Measurements from ENCODE around the gene OCA2.

Gene OCA2

DNA sequence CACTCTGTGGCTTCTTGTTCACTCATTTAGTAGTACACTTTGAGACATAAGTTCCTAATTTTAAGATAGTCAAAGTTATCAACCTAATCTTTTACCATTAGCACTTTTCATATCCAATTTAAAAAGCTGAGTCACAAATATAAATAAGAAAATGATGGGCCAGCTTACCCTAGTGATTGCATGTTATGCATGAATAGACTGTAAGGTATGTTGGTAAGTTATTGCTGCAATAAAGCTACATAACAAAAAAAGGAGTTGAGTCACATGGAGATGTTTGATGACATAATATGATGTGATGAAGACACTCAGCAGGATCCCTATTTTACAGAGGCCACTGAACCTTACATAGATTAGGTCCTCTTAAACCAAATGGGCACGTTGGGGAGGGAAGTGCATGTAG lies 161.3 kb downstream of the OCA2 start:
- Histone ChIP-seq H3K9me3 (ENCODE audit: control insufficient read depth, low read length) (peaks cover 27% of the 10 kb centered on the region), H3K23ac (ENCODE audit: low read length in 2 of 2) (no peak overlapping the region), H2BK5ac (ENCODE audit: low read depth, low read length, poor library complexity, severe bottlenecking) (no peak overlapping the region), H2AFZ (ENCODE audit: low read depth, low read length) (no peak overlapping the region), H3K27me3 (ENCODE audit: control insufficient read depth in 1 of 2, insufficient read depth in 1 of 2, low read length in 2 of 2) (no peaks in the 10 kb centered on the region), H2AK5ac (ENCODE audit: low read length, severe bottlenecking) (no peak overlapping the region), H3K79me1 (replicated peaks; ENCODE audit: low read length, poor library complexity, severe bottlenecking) (no peaks in the 10 kb centered on the region), H3K4me2 (ENCODE audit: low read length, poor library complexity, severe bottlenecking) (no peak overlapping the region), H4K91ac (ENCODE audit: low read length) (peak overlapping the region; percentile 14), H2BK12ac (ENCODE audit: low read length in 2 of 2) (no peak overlapping the region), H3K4ac (ENCODE audit: low read depth in 1 of 2, low read length in 2 of 2) (no peak overlapping the region), H3K4me3 (ENCODE audit: insufficient read depth in 1 of 2, low read depth in 1 of 2, low read length in 2 of 2) (no peak overlapping the region), H3K27ac (ENCODE audit: low read length, poor library complexity, severe bottlenecking) (no peak overlapping the region), H3K18ac (ENCODE audit: low read depth in 1 of 2, low read length in 2 of 2) (no peak overlapping the region), H3K4me1 (ENCODE audit: control insufficient read depth, insufficient read depth, low read depth, low read length) (no peaks in the 10 kb centered on the region), H4K8ac (ENCODE audit: low read length) (no peak overlapping the region), H2BK120ac (ENCODE audit: low read depth, low read length) (no peak overlapping the region), H3K36me3 (ENCODE audit: control insufficient read depth in 1 of 2, insufficient read depth in 2 of 2, low read depth in 1 of 2, low read length in 2 of 2) (no peaks in the 10 kb centered on the region), H2BK15ac (ENCODE audit: low read depth, poor library complexity, severe bottlenecking) (no peak overlapping the region), H3K9ac (ENCODE audit: low read length) (no peak overlapping the region), H3K14ac (ENCODE audit: low read length in 2 of 2) (no peak overlapping the region)
- 22% methylated on average over 1 of the region's 1 CpG for WGBS
- DNase-seq = no peak

DNA sequence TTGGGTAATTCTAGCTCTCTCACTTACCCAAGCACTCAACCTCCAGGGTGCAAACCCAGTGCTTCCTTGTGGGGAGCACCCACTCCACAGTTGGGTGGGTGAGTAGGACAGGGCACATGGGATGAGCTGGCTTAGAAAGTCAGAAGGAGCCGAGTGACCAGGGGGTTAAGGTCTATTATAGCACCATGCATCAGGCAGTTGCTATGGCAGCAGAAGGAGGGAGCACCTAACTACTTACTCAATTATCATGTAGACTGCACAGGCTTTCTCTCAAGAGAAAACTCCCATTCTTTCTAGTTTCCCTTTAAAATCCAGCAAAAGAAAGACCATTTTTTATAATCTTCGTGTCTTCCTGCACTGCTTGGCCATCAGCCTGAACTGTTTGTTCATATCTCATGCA lies 163.0 kb downstream of the OCA2 start:
- H3K79me1 ChIP-seq (replicated peaks; ENCODE audit: low read length, poor library complexity, severe bottlenecking) = no peaks in the 10 kb centered on the region
- H3K23ac ChIP-seq (ENCODE audit: low read length in 2 of 2) = no peak overlapping the region
- H3K36me3 ChIP-seq (ENCODE audit: control insufficient read depth in 1 of 2, insufficient read depth in 2 of 2, low read depth in 1 of 2, low read length in 2 of 2) = no peaks in the 10 kb centered on the region
- no peak overlapping the region for H2AK5ac ChIP-seq (ENCODE audit: low read length, severe bottlenecking)
- H3K27me3 ChIP-seq (ENCODE audit: control insufficient read depth in 1 of 2, insufficient read depth in 1 of 2, low read length in 2 of 2) = no peaks in the 10 kb centered on the region
- no peak overlapping the region for H4K8ac ChIP-seq (ENCODE audit: low read length)
- no peak overlapping the region for H2AFZ ChIP-seq (ENCODE audit: low read depth, low read length)
- no peak overlapping the region for H3K14ac ChIP-seq (ENCODE audit: low read length in 2 of 2)
- WGBS = 58% methylated on average over 1 of the region's 2 CpGs
- no peak overlapping the region for H4K91ac ChIP-seq (ENCODE audit: low read length)
- H3K4me3 ChIP-seq (ENCODE audit: insufficient read depth in 1 of 2, low read depth in 1 of 2, low read length in 2 of 2) = no peak overlapping the region
- H2BK5ac ChIP-seq (ENCODE audit: low read depth, low read length, poor library complexity, severe bottlenecking) = no peak overlapping the region
- H3K27ac ChIP-seq (ENCODE audit: low read length, poor library complexity, severe bottlenecking) = no peak overlapping the region
- no peak overlapping the region for H3K4ac ChIP-seq (ENCODE audit: low read depth in 1 of 2, low read length in 2 of 2)
- H3K4me2 ChIP-seq (ENCODE audit: low read length, poor library complexity, severe bottlenecking) = no peak overlapping the region
- no peak overlapping the region for H3K18ac ChIP-seq (ENCODE audit: low read depth in 1 of 2, low read length in 2 of 2)
- DNase-seq = no peak
- no peak overlapping the region for H3K9ac ChIP-seq (ENCODE audit: low read length)
- H2BK15ac ChIP-seq (ENCODE audit: low read depth, poor library complexity, severe bottlenecking) = no peak overlapping the region
- H3K9me3 ChIP-seq (ENCODE audit: control insufficient read depth, low read length) = peaks cover 39% of the 10 kb centered on the region
- H2BK120ac ChIP-seq (ENCODE audit: low read depth, low read length) = no peak overlapping the region
- H3K4me1 ChIP-seq (ENCODE audit: control insufficient read depth, insufficient read depth, low read depth, low read length) = no peaks in the 10 kb centered on the region
- H2BK12ac ChIP-seq (ENCODE audit: low read length in 2 of 2) = no peak overlapping the region

DNA sequence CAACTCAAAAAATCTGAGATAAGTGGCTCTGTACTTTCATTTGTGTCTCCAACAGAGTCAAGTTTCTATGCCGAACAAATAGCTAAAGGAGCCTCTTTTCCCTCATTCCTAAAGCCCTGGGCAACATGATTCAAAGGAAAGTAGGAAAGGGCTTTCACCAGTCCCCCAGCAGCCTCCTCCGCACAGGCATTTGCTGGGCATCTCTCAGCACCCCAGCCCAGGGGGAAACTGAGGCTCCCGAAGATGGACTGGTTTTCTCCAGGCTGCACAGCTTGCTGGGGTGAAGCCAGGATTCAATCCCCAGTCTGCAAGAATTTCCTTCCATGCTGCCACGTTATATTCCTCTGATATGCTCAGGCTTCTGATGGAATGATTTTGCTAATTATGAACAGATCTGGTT lies 163.8 kb downstream of the OCA2 start:
- Histone ChIP-seq H3K79me1 (replicated peaks; ENCODE audit: low read length, poor library complexity, severe bottlenecking) (no peaks in the 10 kb centered on the region), H2BK12ac (ENCODE audit: low read length in 2 of 2) (no peak overlapping the region), H2AFZ (ENCODE audit: low read depth, low read length) (no peak overlapping the region), H3K18ac (ENCODE audit: low read depth in 1 of 2, low read length in 2 of 2) (no peak overlapping the region), H4K8ac (ENCODE audit: low read length) (no peak overlapping the region), H3K4me1 (ENCODE audit: control insufficient read depth, insufficient read depth, low read depth, low read length) (no peaks in the 10 kb centered on the region), H3K4me3 (ENCODE audit: insufficient read depth in 1 of 2, low read depth in 1 of 2, low read length in 2 of 2) (no peak overlapping the region), H3K9ac (ENCODE audit: low read length) (no peak overlapping the region), H2BK5ac (ENCODE audit: low read depth, low read length, poor library complexity, severe bottlenecking) (no peak overlapping the region), H3K4ac (ENCODE audit: low read depth in 1 of 2, low read length in 2 of 2) (no peak overlapping the region), H3K9me3 (ENCODE audit: control insufficient read depth, low read length) (peaks cover 46% of the 10 kb centered on the region), H2AK5ac (ENCODE audit: low read length, severe bottlenecking) (no peak overlapping the region), H3K36me3 (ENCODE audit: control insufficient read depth in 1 of 2, insufficient read depth in 2 of 2, low read depth in 1 of 2, low read length in 2 of 2) (no peaks in the 10 kb centered on the region), H3K23ac (ENCODE audit: low read length in 2 of 2) (no peak overlapping the region), H3K27ac (ENCODE audit: low read length, poor library complexity, severe bottlenecking) (no peak overlapping the region), H2BK120ac (ENCODE audit: low read depth, low read length) (no peak overlapping the region), H3K4me2 (ENCODE audit: low read length, poor library complexity, severe bottlenecking) (no peak overlapping the region), H3K27me3 (ENCODE audit: control insufficient read depth in 1 of 2, insufficient read depth in 1 of 2, low read length in 2 of 2) (no peaks in the 10 kb centered on the region), H4K91ac (ENCODE audit: low read length) (no peak overlapping the region), H3K14ac (ENCODE audit: low read length in 2 of 2) (no peak overlapping the region), H2BK15ac (ENCODE audit: low read depth, poor library complexity, severe bottlenecking) (no peak overlapping the region)
- DNase-seq = no peak
- WGBS = 65% methylated on average over 3 of the region's 4 CpGs

DNA sequence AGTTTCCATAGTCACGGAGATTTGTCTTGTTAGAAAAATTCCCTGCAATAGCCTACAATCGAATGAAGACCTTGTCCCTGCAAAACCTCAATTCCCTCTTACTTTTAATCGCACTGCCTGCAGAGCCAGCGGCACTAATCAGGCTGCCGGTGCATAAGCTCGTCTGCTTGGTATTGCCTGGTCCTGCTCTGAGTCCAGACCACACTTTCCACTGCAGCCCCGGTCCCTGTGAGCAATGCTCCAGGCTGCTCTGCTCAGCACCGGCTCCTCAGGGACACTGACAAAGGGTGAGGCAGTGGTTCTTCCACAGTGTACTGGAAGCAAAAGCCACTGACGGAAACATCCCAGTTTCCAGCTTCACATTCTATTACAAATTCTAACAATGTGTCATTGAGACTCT lies 164.3 kb downstream of the OCA2 start:
- no peak overlapping the region for H3K4me2 ChIP-seq (ENCODE audit: low read length, poor library complexity, severe bottlenecking)
- H4K8ac ChIP-seq (ENCODE audit: low read length) = no peak overlapping the region
- no peak overlapping the region for H2BK12ac ChIP-seq (ENCODE audit: low read length in 2 of 2)
- no peak overlapping the region for H2BK5ac ChIP-seq (ENCODE audit: low read depth, low read length, poor library complexity, severe bottlenecking)
- no peak overlapping the region for H3K14ac ChIP-seq (ENCODE audit: low read length in 2 of 2)
- peaks cover 47% of the 10 kb centered on the region for H3K9me3 ChIP-seq (ENCODE audit: control insufficient read depth, low read length)
- H4K91ac ChIP-seq (ENCODE audit: low read length) = no peak overlapping the region
- H3K4ac ChIP-seq (ENCODE audit: low read depth in 1 of 2, low read length in 2 of 2) = no peak overlapping the region
- H3K36me3 ChIP-seq (ENCODE audit: control insufficient read depth in 1 of 2, insufficient read depth in 2 of 2, low read depth in 1 of 2, low read length in 2 of 2) = no peaks in the 10 kb centered on the region
- H2AFZ ChIP-seq (ENCODE audit: low read depth, low read length) = no peak overlapping the region
- no peak overlapping the region for H3K27ac ChIP-seq (ENCODE audit: low read length, poor library complexity, severe bottlenecking)
- H2BK15ac ChIP-seq (ENCODE audit: low read depth, poor library complexity, severe bottlenecking) = no peak overlapping the region
- H3K27me3 ChIP-seq (ENCODE audit: control insufficient read depth in 1 of 2, insufficient read depth in 1 of 2, low read length in 2 of 2) = no peaks in the 10 kb centered on the region
- H3K79me1 ChIP-seq (replicated peaks; ENCODE audit: low read length, poor library complexity, severe bottlenecking) = no peaks in the 10 kb centered on the region
- H3K9ac ChIP-seq (ENCODE audit: low read length) = no peak overlapping the region
- DNase-seq = no peak
- no peak overlapping the region for H3K23ac ChIP-seq (ENCODE audit: low read length in 2 of 2)
- H3K4me3 ChIP-seq (ENCODE audit: insufficient read depth in 1 of 2, low read depth in 1 of 2, low read length in 2 of 2) = no peak overlapping the region
- 82% methylated on average over 7 of the region's 9 CpGs for WGBS
- no peak overlapping the region for H2BK120ac ChIP-seq (ENCODE audit: low read depth, low read length)
- H3K4me1 ChIP-seq (ENCODE audit: control insufficient read depth, insufficient read depth, low read depth, low read length) = no peaks in the 10 kb centered on the region
- H2AK5ac ChIP-seq (ENCODE audit: low read length, severe bottlenecking) = no peak overlapping the region
- H3K18ac ChIP-seq (ENCODE audit: low read depth in 1 of 2, low read length in 2 of 2) = no peak overlapping the region
